Right cardiac atrium (tissue), 5 donors: ENCODE results near the gene CAMK2B. TPM values are rescaled to one million over a fixed set of nuclear protein-coding genes. Genes with fewer than 3 reads are reported as not detected.

Experiments used
- ATAC-seq, 2 donors: fragments of 200-7000 bp; cut with Tn5 transposase; one replicate each; pipeline versions ENCODE4 v1.8.0 to v1.9.1; 2020; ENCODE audit warnings: moderate library complexity in 2 of 2, mild to moderate bottlenecking in 1 of 2
- DNase-seq, 3 donors: peaks; one replicate each; pipeline ENCODE4 v3.0.0-alpha.2; 2020
- H3K27ac ChIP-seq: one replicate; pipeline ENCODE4 v1.5.1; 2013; ENCODE audit warnings: mild to moderate bottlenecking, low read length, control low read depth, moderate library complexity
- H3K27me3 ChIP-seq: one replicate; pipeline ENCODE4 v1.6.1; 2013; ENCODE audit not compliant: control insufficient read depth, insufficient read depth
- H3K4me1 ChIP-seq: one replicate; pipeline ENCODE4 v1.6.1; 2013; ENCODE audit warnings: low read length; ENCODE audit not compliant: control insufficient read depth, insufficient read depth
- H3K4me3 ChIP-seq: one replicate; pipeline ENCODE4 v1.5.1; 2013; ENCODE audit warnings: low read length, control low read depth
- H3K9me3 ChIP-seq: one replicate; pipeline ENCODE4 v1.6.1; 2013; ENCODE audit warnings: low read length; ENCODE audit not compliant: control insufficient read depth
- WGBS: extraction: QIAGEN DNeasy Blood & Tissue Kit; methylation state at CpG from one replicate; pipeline ENCODE4 v1.1.7; 2013; 5-methylcytosine and 5-hydroxymethylcytosine counted together
- intact Hi-C, 4 donors: fragments of 100-400 bp; cut with DNase I; formaldehyde crosslinking; loops; one replicate each; pipeline versions ENCODE4 v1.11.0 to v1.14.0; 2022 to 2023
- polyA plus RNA-seq: library from polyadenylated mRNA; stranded (reverse); fragments of 200-250 nt; gene quantifications from one replicate; pipeline ENCODE4 v1.2.3, GENCODE V29; 2013
- total RNA-seq, 4 donors: library from RNA; stranded (reverse); fragmentation: NEBNext Ultra II Directional; extraction: Animal tissue kit (Norgen Biotek cat#: 25700); gene quantifications; one replicate each; pipeline ENCODE4 v1.2.1, GENCODE V29; 2021
- donor health status: healthy with polysubstance abuse.
- donor health status: DM: no; HTN: yes; CAD: no.
- donor health status: DM: no; HTN: no; CAD: no.
- donor health status: DM: no; HTN: yes; CAD: no; lungs with severe emphysema.
- donor health status: DM: yes; HTN: yes; CAD: no.

The CAMK2B gene
- total and polyA plus RNA-seq, 5 donors = 79.7 to 134 (median 105) TPM

- no peaks in the 10 kb centered on the region for H3K4me1 ChIP-seq
- no peaks in the 10 kb centered on the region for H3K27me3 ChIP-seq
- H3K9me3 ChIP-seq = no peaks in the 10 kb centered on the region
- H3K4me3 ChIP-seq = no peak overlapping the region
- ATAC-seq = peak; percentile 36 to 42
- intact Hi-C loops = loop anchor here in 3 of 4 donors (10.0 kb wide), 2 partner anchors 62 to 122 kb away; no protein-coding TSS in a partner anchor
- H3K27ac ChIP-seq = no peak overlapping the region
- DNase-seq = no peak
- 34% methylated on average over 3 of the region's 3 CpGs for WGBS
Observed at GRCh38 chr7:44196450-44196872, 128.9 kb downstream of the CAMK2B start.

DNA sequence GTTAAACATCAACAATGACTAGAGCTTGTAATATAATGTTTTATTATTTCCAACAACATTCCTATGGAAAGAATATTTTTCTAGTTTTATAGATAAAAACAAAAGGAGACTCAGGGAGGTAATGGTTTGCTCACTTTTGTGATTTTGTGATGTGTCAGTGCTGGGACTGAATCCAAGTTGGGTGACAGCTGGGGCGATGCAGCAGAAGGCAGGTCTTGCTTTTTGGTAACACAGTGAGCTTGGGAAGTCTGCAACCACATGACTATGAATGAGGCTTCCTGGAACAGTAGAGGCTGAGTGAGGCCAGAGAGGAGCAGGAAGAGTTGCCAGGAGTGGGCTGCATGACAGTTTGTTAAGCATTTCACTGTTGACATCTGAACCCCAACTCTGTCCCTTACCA is 129.5 kb downstream of the CAMK2B start:
- Histone ChIP-seq H3K9me3 (no peaks in the 10 kb centered on the region), H3K4me3 (no peak overlapping the region), H3K27me3 (no peaks in the 10 kb centered on the region), H3K27ac (no peak overlapping the region), H3K4me1 (no peaks in the 10 kb centered on the region)
- intact Hi-C loops = loop anchor here in 3 of 4 donors (10.0 kb wide), 2 partner anchors 61 to 121 kb away; no protein-coding TSS in a partner anchor
- 7% methylated on average over 1 of the region's 1 CpG for WGBS
- DNase-seq = no peak
- ATAC-seq = no peak

- no peak for DNase-seq
- intact Hi-C loops = loop anchor here in 3 of 4 donors (10.0 kb wide), 2 partner anchors 60 to 120 kb away; no protein-coding TSS in a partner anchor
- Histone ChIP-seq H3K4me3 (no peak overlapping the region), H3K27ac (no peak overlapping the region), H3K9me3 (no peaks in the 10 kb centered on the region), H3K4me1 (no peaks in the 10 kb centered on the region), H3K27me3 (no peaks in the 10 kb centered on the region)
- peak; percentile 27 to 32 for ATAC-seq
- WGBS = 77% methylated on average over 3 of the region's 3 CpGs
Observed at GRCh38 chr7:44194562-44195145, 130.7 kb downstream of the CAMK2B start.

DNA sequence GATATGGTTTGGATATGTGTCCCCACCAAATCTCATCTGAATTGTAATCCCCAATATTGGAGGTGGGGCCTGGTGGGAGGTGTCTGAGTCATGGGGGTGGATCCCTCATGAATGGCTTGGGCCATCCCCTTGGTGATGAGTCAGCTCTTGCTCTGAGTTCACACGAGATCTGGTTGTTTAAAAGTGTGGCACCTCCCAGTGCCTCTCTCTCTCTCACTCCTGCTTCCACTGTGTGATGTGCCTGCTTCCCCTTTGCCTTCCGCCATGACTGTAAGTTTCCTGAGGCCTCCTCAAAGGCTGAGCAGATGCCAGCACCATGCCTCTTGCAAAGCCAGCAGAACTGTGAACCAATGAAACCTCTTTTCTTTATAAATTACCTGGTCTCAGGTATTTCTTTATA is 131.3 kb downstream of the CAMK2B start:
- DNase-seq (no peak), ATAC-seq (no peak)
- H3K4me3 ChIP-seq = no peak overlapping the region
- H3K9me3 ChIP-seq = no peaks in the 10 kb centered on the region
- no peaks in the 10 kb centered on the region for H3K27me3 ChIP-seq
- H3K4me1 ChIP-seq = no peaks in the 10 kb centered on the region
- H3K27ac ChIP-seq = no peak overlapping the region
- intact Hi-C loops = loop anchor here in 3 of 4 donors (10.0 kb wide), 2 partner anchors 59 to 119 kb away; no protein-coding TSS in a partner anchor
- WGBS = 54% methylated on average over 2 of the region's 2 CpGs

GRCh38 chr7:44193011-44193802 is 132.2 kb downstream of the CAMK2B start:
- Histone ChIP-seq H3K27ac (no peak overlapping the region), H3K9me3 (no peaks in the 10 kb centered on the region), H3K4me1 (no peaks in the 10 kb centered on the region), H3K27me3 (no peaks in the 10 kb centered on the region), H3K4me3 (no peak overlapping the region)
- no peak for DNase-seq
- no peak for ATAC-seq
- intact Hi-C loops = loop anchor here in 3 of 4 donors (10.0 kb wide), 2 partner anchors 58 to 118 kb away; no protein-coding TSS in a partner anchor
- 88% methylated on average over 7 of the region's 7 CpGs for WGBS

DNA sequence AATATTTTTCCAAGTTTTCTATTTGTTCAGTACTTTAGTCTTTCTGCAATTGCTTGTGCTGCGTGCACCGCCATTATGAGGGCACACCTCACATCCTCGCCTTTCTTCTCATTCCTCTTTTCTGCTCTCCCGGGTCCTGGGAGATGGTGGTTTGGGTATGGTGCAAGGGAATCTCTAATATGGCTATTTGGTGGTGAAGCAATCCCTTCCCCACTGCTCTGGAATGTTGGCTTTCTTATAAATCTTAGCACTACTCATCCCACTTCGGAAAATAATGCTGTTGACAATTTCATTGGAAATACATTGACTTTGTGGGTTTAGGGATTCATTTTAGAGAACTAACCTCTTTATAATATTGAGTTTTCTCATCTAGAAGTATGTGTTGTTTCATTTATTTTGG is 134.2 kb downstream of the CAMK2B start:
- 89% methylated on average over 5 of the region's 5 CpGs for WGBS
- intact Hi-C loops = loop anchor here in 3 of 4 donors (10.0 kb wide), 2 partner anchors 56 to 116 kb away; no protein-coding TSS in a partner anchor
- Histone ChIP-seq H3K27me3 (no peaks in the 10 kb centered on the region), H3K27ac (no peak overlapping the region), H3K4me3 (no peak overlapping the region), H3K4me1 (no peaks in the 10 kb centered on the region), H3K9me3 (no peaks in the 10 kb centered on the region)
- ATAC-seq (no peak), DNase-seq (no peak)

GRCh38 chr7:44189993-44190872 is 135.2 kb downstream of the CAMK2B start:
- 84% methylated on average over 14 of the region's 14 CpGs for WGBS
- ATAC-seq (no peak), DNase-seq (no peak)
- H3K9me3 ChIP-seq = no peaks in the 10 kb centered on the region
- intact Hi-C loops = loop anchor here in 3 of 4 donors (5.0 to 10.0 kb wide), 3 partner anchors 55 to 118 kb away; no protein-coding TSS in a partner anchor
- H3K27me3 ChIP-seq = no peaks in the 10 kb centered on the region
- H3K4me3 ChIP-seq = no peak overlapping the region
- H3K4me1 ChIP-seq = no peaks in the 10 kb centered on the region
- H3K27ac ChIP-seq = no peak overlapping the region

DNA sequence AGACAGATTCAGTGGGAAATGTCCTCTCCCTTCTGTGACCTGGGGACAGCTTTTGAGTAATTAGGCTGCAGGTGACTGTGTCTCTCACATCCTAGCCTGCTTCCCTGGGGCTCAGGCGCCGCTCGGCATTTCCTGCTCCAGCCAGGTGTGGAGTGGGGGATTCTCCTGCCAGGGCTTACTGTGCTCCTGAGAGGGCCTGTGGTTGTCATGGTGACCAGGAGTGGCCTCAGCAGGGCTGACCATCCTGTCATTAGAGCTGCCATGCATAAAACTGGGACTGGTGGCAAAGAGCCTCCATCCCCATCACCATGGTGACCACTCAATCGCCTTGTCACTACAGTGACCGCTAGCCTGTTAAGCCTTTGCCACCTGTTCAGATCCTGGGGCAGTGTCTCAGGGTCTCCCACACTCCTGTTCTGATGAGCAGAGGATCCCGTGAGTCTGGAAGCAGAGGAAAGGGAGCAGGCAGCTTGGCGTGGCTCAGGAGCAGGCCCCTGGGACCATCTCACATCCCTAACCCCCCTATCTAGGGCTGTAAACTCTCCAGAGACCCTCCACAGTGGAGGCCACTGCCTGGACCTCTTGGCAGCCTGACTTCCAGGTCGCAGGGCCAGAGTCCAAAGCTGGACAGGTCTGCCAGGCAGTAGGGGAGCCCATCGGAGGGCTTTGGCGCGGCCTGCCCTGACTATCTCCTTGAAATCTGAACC is 136.0 kb downstream of the CAMK2B start, which contains the start of gene GCK:
TSS of gene GCK (minus strand) at position 154 of the 707 bp plus-strand sequence. CDS start 486 bp downstream, outside the sequence.
- H3K27me3 ChIP-seq = no peaks in the 10 kb centered on the region
- no peak within 1 kb of the TSS for H3K4me3 ChIP-seq
- intact Hi-C loops = loop anchor here in 1 of 4 donors (5.0 kb wide), 1 partner anchor 117 kb away; no protein-coding TSS in a partner anchor
- no peak within 1 kb of the TSS for H3K27ac ChIP-seq
- no peaks in the 10 kb centered on the region for H3K9me3 ChIP-seq
- H3K4me1 ChIP-seq = no peaks in the 10 kb centered on the region
- WGBS = 79% methylated on average over 11 of the region's 11 CpGs
- DNase-seq (no peak), ATAC-seq (no peak)

DNA sequence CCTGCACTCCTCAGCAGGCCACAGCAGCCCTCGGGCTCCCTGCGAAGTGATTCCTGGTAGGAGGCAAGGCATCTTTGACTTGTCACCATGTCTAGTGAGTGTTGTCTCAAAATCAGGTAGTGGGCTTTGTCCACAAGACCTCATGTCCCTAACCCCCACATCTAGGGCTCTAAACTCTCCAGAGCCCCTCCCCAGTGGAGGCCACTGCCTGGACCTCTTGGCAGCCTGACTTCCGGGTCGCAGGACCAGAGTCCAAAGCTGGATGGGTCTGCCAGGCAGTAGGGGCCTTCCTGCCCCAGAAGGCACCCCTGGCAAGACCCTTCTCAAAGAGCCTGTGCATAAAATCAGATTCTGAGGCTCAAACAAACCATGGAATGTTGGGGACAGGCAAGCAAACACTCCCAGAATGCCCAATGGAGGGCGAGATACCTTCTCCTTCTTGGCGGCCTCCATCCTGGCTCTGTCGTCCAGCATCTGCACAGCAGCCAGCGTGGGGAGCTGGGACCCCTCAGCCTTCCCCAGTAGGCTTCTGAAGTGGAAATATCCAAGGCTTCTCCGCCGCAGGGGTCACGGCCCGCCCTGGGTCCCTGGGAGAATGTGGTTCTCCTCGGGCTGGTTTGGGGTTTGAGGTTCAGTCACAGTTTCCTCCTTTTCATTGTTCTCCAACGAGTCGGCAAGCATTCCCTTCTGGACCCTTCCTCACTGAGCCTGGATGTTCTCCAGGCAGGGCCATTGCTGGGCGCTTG is 136.7 kb downstream of the CAMK2B start:
- ATAC-seq (no peak), DNase-seq (no peak)
- Histone ChIP-seq H3K4me1 (no peaks in the 10 kb centered on the region), H3K27ac (no peak overlapping the region), H3K9me3 (no peaks in the 10 kb centered on the region), H3K27me3 (no peaks in the 10 kb centered on the region), H3K4me3 (no peak overlapping the region)
- intact Hi-C loops = loop anchor here in 1 of 4 donors (5.0 kb wide), 1 partner anchor 116 kb away; no protein-coding TSS in a partner anchor
- WGBS = 80% methylated on average over 16 of the region's 16 CpGs
